HepG2 (cell line): ENCODE data around the gene CD200. TPM values are rescaled to one million over a fixed set of nuclear protein-coding genes. Genes with fewer than 3 reads are reported as not detected.

ENCODE experiments used
- ATAC-seq: fragments of 200-7000 bp; cut with Tn5 transposase; 3 replicates; pipeline ENCODE4 v1.9.1; 2020; ENCODE audit warnings: mild to moderate bottlenecking, moderate library complexity
- BruUV-seq: library from RNA; stranded (reverse); fragments of 400-500 nt; replicated peaks from 2 replicates; lab custom pipeline; 2021; lab: Mats Ljungman, UMichigan
- CTCF ChIA-PET: fragments of 300-600 bp; formaldehyde crosslinking; extraction: SDS; loops from one replicate; lab custom pipeline; 2021; ENCODE audit warnings: low total read pairs, inconsistent platforms, low intra/inter-chr PET ratio; lab: Yijun Ruan, JAX
- POLR2A ChIA-PET: fragments of 350-600 bp; sonication (Branson Sonifier 250); formaldehyde crosslinking; loops from one replicate; lab custom pipeline; 2020; ENCODE audit warnings: antibody characterized with exemption, inconsistent platforms; lab: Yijun Ruan, JAX
- DNase-seq: peaks from one replicate; pipeline ENCODE4 v3.0.0-alpha.2; 2015; ENCODE audit warnings: low spot score
- FAIRE-seq: peaks from 3 replicates; lab custom pipeline; 2011; peaks lifted over from hg19 to GRCh38; lab: Jason Lieb, UNC
- H2AFZ ChIP-seq: one replicate; pipeline ENCODE4 v1.6.1; 2011; ENCODE audit warnings: low read length, inconsistent platforms
- H3K27ac ChIP-seq: fragments of 300-600 bp; 3 replicates; pipeline ENCODE4 v1.8.0; 2011; ENCODE audit warnings: mixed run types, mild to moderate bottlenecking, mixed read lengths, low read length, inconsistent platforms; ENCODE audit not compliant: insufficient read depth; ENCODE audit errors: extremely low read length
- H3K27me3 ChIP-seq, 2 experiments: fragments of 200-600 bp in 1 of 2; 2 replicates in 1 of 2; 3 replicates in 1 of 2; pipeline versions ENCODE4 v1.6.0 to v1.8.0; 2011; ENCODE audit warnings: low read length in 2 of 2, mild to moderate bottlenecking in 2 of 2, moderate library complexity in 2 of 2, inconsistent platforms in 1 of 2; ENCODE audit not compliant: insufficient read depth in 2 of 2, control insufficient read depth in 1 of 2
- H3K36me3 ChIP-seq, 2 experiments: fragments of 200-600 bp in 1 of 2; replicated peaks in 1 of 2; 2 replicates in 1 of 2; 3 replicates in 1 of 2; pipeline versions ENCODE4 v1.5.1 to v1.8.0; 2011; ENCODE audit warnings: low read length in 2 of 2, inconsistent platforms in 1 of 2; ENCODE audit not compliant: insufficient read depth in 2 of 2, control insufficient read depth in 1 of 2
- H3K4me1 ChIP-seq: 2 replicates; pipeline ENCODE4 v1.5.1; 2012; ENCODE audit warnings: low read length, inconsistent platforms; ENCODE audit not compliant: insufficient read depth
- H3K4me2 ChIP-seq: 2 replicates; pipeline ENCODE4 v1.6.0; 2011; ENCODE audit warnings: low read depth, low read length, inconsistent platforms
- H3K4me3 ChIP-seq, 3 experiments: fragments of 200-600 bp in 1 of 3; sonication (generic), shearing (Covaris generic) in 1 of 3; replicated peaks in 1 of 3; 2 replicates each; pipeline ENCODE4 v1.5.1; 2011 to 2016; ENCODE audit warnings: low read length in 3 of 3, inconsistent platforms in 2 of 3, low read depth in 2 of 3, mild to moderate bottlenecking in 2 of 3, control low read depth in 1 of 3, mixed read lengths in 1 of 3; ENCODE audit not compliant: insufficient read depth in 1 of 3
- H3K79me2 ChIP-seq: one replicate; pipeline ENCODE4 v1.6.1; 2011; ENCODE audit warnings: low read length, inconsistent platforms; ENCODE audit not compliant: insufficient read depth
- H3K9ac ChIP-seq: 2 replicates; pipeline ENCODE4 v1.6.0; 2011; ENCODE audit warnings: mild to moderate bottlenecking, low read depth, low read length, inconsistent platforms; ENCODE audit not compliant: insufficient read depth
- H3K9me3 ChIP-seq: 2 replicates; pipeline ENCODE4 v1.5.1; 2012; ENCODE audit warnings: mild to moderate bottlenecking, low read length
- H4K20me1 ChIP-seq: 2 replicates; pipeline ENCODE4 v1.6.0; 2011; ENCODE audit warnings: inconsistent platforms, mild to moderate bottlenecking, low read length, moderate library complexity; ENCODE audit not compliant: insufficient read depth
- CEBPG ChIP-seq: IDR thresholded peaks from 2 replicates; pipeline ENCODE4 v1.6.1; 2016
- FOXA1 ChIP-seq, 2 experiments: fragments of 450-650 bp in 1 of 2; sonication (generic) in 1 of 2; formaldehyde crosslinking in 1 of 2; IDR thresholded peaks; 2 replicates each; pipeline versions ENCODE4 v1.4.0 to v1.6.1; 2016 to 2020; ENCODE audit warnings: missing genetic modification reagents in 1 of 2
- HOXA7 ChIP-seq: sonication (generic); formaldehyde crosslinking; IDR thresholded peaks from 2 replicates; pipeline ENCODE4 v1.8.1; 2022; ENCODE audit warnings: mild to moderate bottlenecking, missing genetic modification reagents, moderate library complexity
- IKZF1 ChIP-seq: fragments of 450-650 bp; IDR thresholded peaks from 2 replicates; pipeline ENCODE4 v1.7.1; 2016
- MATR3 ChIP-seq: sonication (generic); formaldehyde crosslinking; IDR thresholded peaks from 2 replicates; pipeline ENCODE4 v1.4.0; 2020; ENCODE audit warnings: missing genetic modification reagents
- MED13 ChIP-seq: sonication (generic); formaldehyde crosslinking; IDR thresholded peaks from 2 replicates; pipeline ENCODE4 v1.5.0; 2020; ENCODE audit warnings: missing genetic modification reagents
- NFIB ChIP-seq: sonication (generic); formaldehyde crosslinking; IDR thresholded peaks from 2 replicates; pipeline ENCODE4 v1.9.0; 2021; ENCODE audit warnings: missing genetic modification reagents, mild to moderate bottlenecking, borderline replicate concordance
- SP1 ChIP-seq, 2 experiments: fragments of 450-650 bp in 1 of 2; sonication (generic) in 1 of 2; formaldehyde crosslinking in 1 of 2; IDR thresholded peaks; 2 replicates each; pipeline versions ENCODE4 v1.4.0 to v1.6.1; 2016 to 2020; ENCODE audit warnings: missing genetic modification reagents in 1 of 2
- ZNF20 ChIP-seq: sonication (generic); formaldehyde crosslinking; IDR thresholded peaks from 2 replicates; pipeline ENCODE4 v1.4.0; 2020; ENCODE audit warnings: mild to moderate bottlenecking, moderate library complexity, missing genetic modification reagents
- ZNF234 ChIP-seq: sonication (generic); formaldehyde crosslinking; conservative IDR thresholded peaks from 2 replicates; pipeline ENCODE4 v1.5.1; 2020; ENCODE audit warnings: mild to moderate bottlenecking, missing genetic modification reagents
- ZNF292 ChIP-seq: sonication (generic); formaldehyde crosslinking; IDR thresholded peaks from 2 replicates; pipeline ENCODE4 v1.8.1; 2022; ENCODE audit warnings: mild to moderate bottlenecking, low read depth, missing genetic modification reagents, borderline replicate concordance
- ZNF337 ChIP-seq: sonication (generic); formaldehyde crosslinking; IDR thresholded peaks from 2 replicates; pipeline ENCODE4 v1.5.1; 2020; ENCODE audit warnings: missing genetic modification reagents, low read depth, mild to moderate bottlenecking, borderline replicate concordance
- ZNF558 ChIP-seq: sonication (generic); formaldehyde crosslinking; IDR thresholded peaks from 2 replicates; pipeline ENCODE4 v1.9.0; 2022; ENCODE audit warnings: mild to moderate bottlenecking, missing genetic modification reagents, borderline replicate concordance
- ZNF569 ChIP-seq: sonication (generic); formaldehyde crosslinking; IDR thresholded peaks from 2 replicates; pipeline ENCODE4 v1.5.0; 2020; ENCODE audit warnings: mild to moderate bottlenecking, missing genetic modification reagents, moderate library complexity, borderline replicate concordance
- WGBS: methylation state at CpG from one replicate; pipeline ENCODE4 v1.1.6; 2017; ENCODE audit warnings: low lambda C conversion rate; 5-methylcytosine and 5-hydroxymethylcytosine counted together
- in situ Hi-C: cut with HindIII; loops from 2 replicates; pipeline ENCODE4 v1.10.0; 2017; ENCODE audit warnings: low pct_unique_long_range_greater_than_20kb; ENCODE audit not compliant: extremely low pct_ligation_motif_present
- intact Hi-C: fragments of 100-400 bp; cut with micrococcal nuclease; formaldehyde crosslinking; loops from one replicate; pipeline ENCODE4 v1.10.0; 2022; ENCODE audit not compliant: unreplicated experiment
- polyA plus RNA-seq, 8 experiments: library from polyadenylated mRNA; depleted of rRNA in 3 of 8; stranded (reverse) in 7 of 8; unstranded in 1 of 8; fragments of >200 nt; fragmentation: Illumina TruSeq in 4 of 8; extraction: Trizol in 4 of 8; gene quantifications; 2 replicates each; pipeline versions ENCODE4 v1.2.1 to v1.2.3, GENCODE V29; 2011 to 2016; ENCODE audit warnings: low read depth in 4 of 8, missing spikeins in 1 of 8, mixed read lengths in 1 of 8; ENCODE audit not compliant: insufficient read depth in 1 of 8
- total RNA-seq, 5 experiments: library from RNA; depleted of rRNA; stranded (reverse); fragments of >200 nt; fragmentation: Illumina TruSeq; extraction: Trizol; gene quantifications; 2 replicates each; pipeline ENCODE4 v1.2.3, GENCODE V29; 2016; ENCODE audit warnings: low read depth in 1 of 5
- TF ChIP-seq, protein P1 (sequence below): sonication (generic); formaldehyde crosslinking; IDR thresholded peaks from 2 replicates; pipeline ENCODE4 v1.4.0; 2020; ENCODE audit warnings: missing genetic modification reagents, borderline replicate concordance
- TF ChIP-seq, protein P2 (sequence below): sonication (generic); formaldehyde crosslinking; IDR thresholded peaks from 2 replicates; pipeline ENCODE4 v1.4.0; 2020; ENCODE audit warnings: mild to moderate bottlenecking, missing genetic modification reagents
- TF ChIP-seq, protein P3 (sequence below): IDR thresholded peaks from 2 replicates; pipeline ENCODE4 v1.6.1; 2012; ENCODE audit warnings: inconsistent platforms

Gene CD200
- total and polyA plus RNA-seq, 2 of the 13 experiments (the other 11 are each of a cell fraction or from before 2014, with no cell fraction given) = not detected

DNA sequence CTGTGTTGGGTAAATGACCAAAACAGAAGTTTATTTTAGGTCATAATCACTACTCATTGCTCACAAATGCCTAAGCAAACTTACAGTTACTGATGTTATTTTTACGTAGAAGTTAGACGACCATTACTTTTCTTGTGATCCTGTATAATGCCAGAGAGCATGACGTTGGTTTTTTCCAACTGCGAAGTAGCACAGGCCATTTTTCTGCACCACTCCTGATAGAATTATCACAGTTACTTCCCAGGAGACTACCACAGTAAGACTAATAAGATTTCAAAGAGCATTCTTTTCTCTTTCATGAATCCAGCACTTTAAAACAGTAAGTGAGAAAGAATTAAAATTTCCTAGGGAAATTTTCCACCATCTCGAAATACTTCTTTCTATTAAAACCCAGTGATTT, 19.8 kb downstream of the CD200 start:
- H3K79me2 ChIP-seq = no peaks in the 10 kb centered on the region
- ChIA-PET CTCF (no interaction called here), POLR2A (no interaction called here)
- BruUV-seq = no TSS peak
- H3K4me3 ChIP-seq = no peak overlapping the region
- no peak for TF ChIP-seq NFIB
- TF ChIP-seq ZNF20 (CRISPR knock-in tag) = no peak
- TF ChIP-seq ZNF569 = no peak
- no peak for TF ChIP-seq CEBPG (CRISPR knock-in tag)
- TF ChIP-seq, all 625 proteins: peak for 0
- no peak for ATAC-seq
- no peak overlapping the region for H3K27ac ChIP-seq
- no peak overlapping the region for H3K9ac ChIP-seq
- no peaks in the 10 kb centered on the region for H4K20me1 ChIP-seq
- DNase-seq = no peak
- no peaks in the 10 kb centered on the region for H3K9me3 ChIP-seq
- H3K4me2 ChIP-seq = no peak overlapping the region
- H3K27me3 ChIP-seq = no peaks in the 10 kb centered on the region
- under 1% methylated on average over 5 of the region's 5 CpGs for WGBS
- H2AFZ ChIP-seq = no peak overlapping the region
- no peak for FAIRE-seq
- in situ Hi-C loops (no loop called here), intact Hi-C loops (no loop called here)
- no peaks in the 10 kb centered on the region for H3K36me3 ChIP-seq
- H3K4me1 ChIP-seq = no peaks in the 10 kb centered on the region

DNA sequence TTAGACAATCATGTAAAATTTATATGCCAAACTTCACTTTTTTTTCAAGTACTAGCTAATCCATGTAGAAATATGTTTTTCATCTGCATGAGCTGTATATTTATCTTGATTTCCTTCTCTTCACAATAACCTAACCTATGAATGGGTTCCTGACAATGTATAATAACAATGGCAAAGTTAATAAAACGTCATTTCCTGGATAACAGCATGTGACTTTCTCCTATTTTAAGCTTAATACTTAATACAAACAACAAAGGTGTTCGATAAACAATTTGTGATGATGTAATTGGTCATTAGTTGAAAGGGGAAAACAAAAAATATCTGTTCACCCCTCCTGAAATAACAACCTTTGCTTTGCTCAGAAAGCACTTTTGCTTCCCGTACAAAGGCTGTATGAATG, 20.4 kb downstream of the CD200 start:
- no peak overlapping the region for H3K27ac ChIP-seq
- BruUV-seq = no TSS peak
- no peak overlapping the region for H3K4me2 ChIP-seq
- no peaks in the 10 kb centered on the region for H4K20me1 ChIP-seq
- no peak overlapping the region for H3K9ac ChIP-seq
- in situ Hi-C loops = no loop called here
- CTCF ChIA-PET = no interaction called here
- TF ChIP-seq, protein P1, sequence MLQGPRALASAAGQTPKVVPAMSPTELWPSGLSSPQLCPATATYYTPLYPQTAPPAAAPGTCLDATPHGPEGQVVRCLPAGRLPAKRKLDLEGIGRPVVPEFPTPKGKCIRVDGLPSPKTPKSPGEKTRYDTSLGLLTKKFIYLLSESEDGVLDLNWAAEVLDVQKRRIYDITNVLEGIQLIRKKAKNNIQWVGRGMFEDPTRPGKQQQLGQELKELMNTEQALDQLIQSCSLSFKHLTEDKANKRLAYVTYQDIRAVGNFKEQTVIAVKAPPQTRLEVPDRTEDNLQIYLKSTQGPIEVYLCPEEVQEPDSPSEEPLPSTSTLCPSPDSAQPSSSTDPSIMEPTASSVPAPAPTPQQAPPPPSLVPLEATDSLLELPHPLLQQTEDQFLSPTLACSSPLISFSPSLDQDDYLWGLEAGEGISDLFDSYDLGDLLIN (CRISPR knock-in tag) = no peak
- TF ChIP-seq ZNF558 (CRISPR knock-in tag) (no peak), SP1 (IDR thresholded peaks at IDR 0.05) (no peak), SP1 (CRISPR knock-in tag; IDR thresholded peaks at IDR 0.05) (no peak), ZNF337 (CRISPR knock-in tag) (no peak), HOXA7 (no peak), MATR3 (CRISPR knock-in tag) (no peak), ZNF234 (CRISPR knock-in tag) (no peak), MED13 (CRISPR knock-in tag) (no peak), IKZF1 (no peak), FOXA1 (IDR thresholded peaks at IDR 0.05) (no peak), FOXA1 (CRISPR knock-in tag; IDR thresholded peaks at IDR 0.05) (no peak), ZNF292 (CRISPR knock-in tag) (no peak)
- TF ChIP-seq, protein P2, sequence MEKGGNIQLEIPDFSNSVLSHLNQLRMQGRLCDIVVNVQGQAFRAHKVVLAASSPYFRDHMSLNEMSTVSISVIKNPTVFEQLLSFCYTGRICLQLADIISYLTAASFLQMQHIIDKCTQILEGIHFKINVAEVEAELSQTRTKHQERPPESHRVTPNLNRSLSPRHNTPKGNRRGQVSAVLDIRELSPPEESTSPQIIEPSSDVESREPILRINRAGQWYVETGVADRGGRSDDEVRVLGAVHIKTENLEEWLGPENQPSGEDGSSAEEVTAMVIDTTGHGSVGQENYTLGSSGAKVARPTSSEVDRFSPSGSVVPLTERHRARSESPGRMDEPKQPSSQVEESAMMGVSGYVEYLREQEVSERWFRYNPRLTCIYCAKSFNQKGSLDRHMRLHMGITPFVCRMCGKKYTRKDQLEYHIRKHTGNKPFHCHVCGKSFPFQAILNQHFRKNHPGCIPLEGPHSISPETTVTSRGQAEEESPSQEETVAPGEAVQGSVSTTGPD (CRISPR knock-in tag) = no peak
- TF ChIP-seq, protein P3, sequence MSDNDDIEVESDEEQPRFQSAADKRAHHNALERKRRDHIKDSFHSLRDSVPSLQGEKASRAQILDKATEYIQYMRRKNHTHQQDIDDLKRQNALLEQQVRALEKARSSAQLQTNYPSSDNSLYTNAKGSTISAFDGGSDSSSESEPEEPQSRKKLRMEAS = no peak
- TF ChIP-seq, all 625 proteins: peak for 0
- 18% methylated on average over 3 of the region's 3 CpGs for WGBS
- Histone ChIP-seq H3K79me2 (no peaks in the 10 kb centered on the region), H3K4me1 (no peaks in the 10 kb centered on the region), H3K36me3 (no peaks in the 10 kb centered on the region), H3K9me3 (no peaks in the 10 kb centered on the region), H2AFZ (no peak overlapping the region), H3K27me3 (peaks cover 0 to 2% of the 10 kb centered on the region in 2 experiments; a peak in 1 of 5 replicates), H3K4me3 (no peak overlapping the region)
- POLR2A ChIA-PET = no interaction called here
- FAIRE-seq = no peak
- intact Hi-C loops = no loop called here
- DNase-seq = no peak
- ATAC-seq = no peak
